ENCODE data around the gene CYB5RL.
"Not testable (repeated sequence)": the region's sequence is repeated elsewhere in the genome, so short reads cannot be mapped to it uniquely, and the experiment has no call there.

The CYB5RL gene

GRCh38 chr1:54239631-54240031, 39.8 kb upstream of the CYB5RL start:
- H3K4me1 ChIP-seq: peaks cover 26% of the 10 kb centered on the region
- no peak overlapping the region for H3K4me2 ChIP-seq
- H3K27ac ChIP-seq: no peak overlapping the region
- H3K9ac ChIP-seq: no peak overlapping the region
- H3K9me3 ChIP-seq: no peaks in the 10 kb centered on the region
- no peaks in the 10 kb centered on the region for H3K27me3 ChIP-seq
- H4K20me1 ChIP-seq: 0 out of 2 replicates have a peak, but pooled peaks cover 10% of the 10 kb centered on the region
- peaks cover 86% of the 10 kb centered on the region for H3K36me3 ChIP-seq
- H3K4me3 ChIP-seq: no peak overlapping the region
- no peak for TF ChIP-seq Cebpa-rat (IDR thresholded peaks at IDR 0.05)

GRCh38 chr1:54239035-54239383, 39.2 kb upstream of the CYB5RL start:
- Histone ChIP-seq H4K20me1 (0 out of 2 replicates have a peak, but pooled peaks cover 6% of the 10 kb centered on the region), H3K27ac (no peak overlapping the region), H3K9ac (no peak overlapping the region), H3K4me3 (no peak overlapping the region), H3K27me3 (no peaks in the 10 kb centered on the region), H3K9me3 (no peaks in the 10 kb centered on the region), H3K36me3 (peaks cover 80% of the 10 kb centered on the region), H3K4me2 (no peak overlapping the region), H3K4me1 (peaks cover 31% of the 10 kb centered on the region)
- no peak for TF ChIP-seq Cebpa-rat (IDR thresholded peaks at IDR 0.05)

GRCh38 chr1:54238353-54239034, 38.7 kb upstream of the CYB5RL start:
- Histone ChIP-seq H3K4me2 (no peak overlapping the region), H3K4me3 (no peak overlapping the region), H3K36me3 (peaks cover 75% of the 10 kb centered on the region), H3K27me3 (no peaks in the 10 kb centered on the region), H3K4me1 (peaks cover 31% of the 10 kb centered on the region), H3K9me3 (no peaks in the 10 kb centered on the region), H3K27ac (no peak overlapping the region), H4K20me1 (0 out of 2 replicates have a peak, but pooled peaks cover 4% of the 10 kb centered on the region), H3K9ac (no peak overlapping the region)
- no peak for TF ChIP-seq Cebpa-rat (IDR thresholded peaks at IDR 0.05)

GRCh38 chr1:54237586-54237985, 37.8 kb upstream of the CYB5RL start:
- no peaks in the 10 kb centered on the region for H3K9me3 ChIP-seq
- no peak for TF ChIP-seq Cebpa-rat (IDR thresholded peaks at IDR 0.05)
- H3K4me2 ChIP-seq: no peak overlapping the region
- no peaks in the 10 kb centered on the region for H3K27me3 ChIP-seq
- H3K9ac ChIP-seq: no peak overlapping the region
- H3K4me3 ChIP-seq: no peak overlapping the region
- peaks cover 31% of the 10 kb centered on the region for H3K4me1 ChIP-seq
- H3K36me3 ChIP-seq: peaks cover 66% of the 10 kb centered on the region
- H4K20me1 ChIP-seq: no peaks in the 10 kb centered on the region
- no peak overlapping the region for H3K27ac ChIP-seq

- peaks cover 45% of the 10 kb centered on the region for H3K4me1 ChIP-seq
- H3K4me3 ChIP-seq: no peak overlapping the region
- H4K20me1 ChIP-seq: 0 out of 2 replicates have a peak, but pooled peaks cover 6% of the 10 kb centered on the region
- no peak overlapping the region for H3K9ac ChIP-seq
- no peak for TF ChIP-seq Cebpa-rat (IDR thresholded peaks at IDR 0.05)
- 0 out of 2 replicates have a peak overlapping the region, but pooled peaks have one; percentile 22 for H3K27ac ChIP-seq
- no peaks in the 10 kb centered on the region for H3K9me3 ChIP-seq
- no peaks in the 10 kb centered on the region for H3K27me3 ChIP-seq
- H3K4me2 ChIP-seq: peak overlapping the region; percentile 44
- peaks cover 54% of the 10 kb centered on the region for H3K36me3 ChIP-seq
These were observed 34.5 kb upstream of the CYB5RL start for GRCh38 chr1:54234284-54234683.

GRCh38 chr1:54233196-54233595, 33.4 kb upstream of the CYB5RL start:
- H3K9ac ChIP-seq, H4K20me1 ChIP-seq, H3K4me2 ChIP-seq, H3K27ac ChIP-seq, H3K9me3 ChIP-seq, H3K27me3 ChIP-seq, H3K4me3 ChIP-seq: not testable (repeated sequence)
- Histone ChIP-seq H3K36me3 (peaks cover 54% of the 10 kb centered on the region), H3K4me1 (peaks cover 56% of the 10 kb centered on the region)

- Histone ChIP-seq H3K9me3 (no peaks in the 10 kb centered on the region), H3K27me3 (no peaks in the 10 kb centered on the region), H3K4me3 (no peak overlapping the region), H3K27ac (no peak overlapping the region), H3K36me3 (peaks cover 48% of the 10 kb centered on the region), H3K4me1 (peaks cover 65% of the 10 kb centered on the region), H4K20me1 (peaks cover 6% of the 10 kb centered on the region; the same call in 1 of the 2 replicates), H3K4me2 (peak overlapping the region; percentile 24; the same call in 1 of the 2 replicates), H3K9ac (no peak overlapping the region)
- TF ChIP-seq Cebpa-rat (IDR thresholded peaks at IDR 0.05): no peak
These were observed 30.9 kb upstream of the CYB5RL start for GRCh38 chr1:54230507-54231339.

- Histone ChIP-seq H3K27ac (peak overlapping the region; percentile 36; the same call in 1 of the 2 replicates), H3K36me3 (peaks cover 60% of the 10 kb centered on the region), H3K27me3 (no peaks in the 10 kb centered on the region), H4K20me1 (peaks cover 6% of the 10 kb centered on the region; the same call in 1 of the 2 replicates), H3K4me2 (peak overlapping the region; percentile 44), H3K4me1 (peaks cover 52% of the 10 kb centered on the region), H3K4me3 (no peak overlapping the region), H3K9me3 (no peaks in the 10 kb centered on the region), H3K9ac (no peak overlapping the region)
- TF ChIP-seq Cebpa-rat (IDR thresholded peaks at IDR 0.05): no peak
These were observed 29.6 kb upstream of the CYB5RL start for GRCh38 chr1:54229281-54229891.

GRCh38 chr1:54228638-54229079, 28.8 kb upstream of the CYB5RL start:
- TF ChIP-seq Cebpa-rat (IDR thresholded peaks at IDR 0.05): no peak
- Histone ChIP-seq H3K4me2 (no peak overlapping the region; the same call in 1 of the 2 replicates), H3K27ac (no peak overlapping the region), H3K27me3 (no peaks in the 10 kb centered on the region), H3K4me1 (peaks cover 49% of the 10 kb centered on the region), H4K20me1 (peaks cover 6% of the 10 kb centered on the region; the same call in 1 of the 2 replicates), H3K9ac (no peak overlapping the region), H3K36me3 (peaks cover 67% of the 10 kb centered on the region), H3K9me3 (no peaks in the 10 kb centered on the region), H3K4me3 (no peak overlapping the region)

All from BLaER1 (cell line).